Measurements from ENCODE around the gene TGFB3.

GRCh38 chr14:75996488-75996887 lies 14.7 kb upstream of the TGFB3 start:
- TF ChIP-seq CTCF (IDR thresholded peaks at IDR 0.05) (no peak), POLR2A (IDR thresholded peaks at IDR 0.05) (no peak)
